Thyroid gland (tissue), 4 donors: ENCODE results near the gene ANKRD17.

Experiments used
- CTCF ChIP-seq, 6 experiments: fragments of 200-600 bp in 3 of 6; fragments of 450-650 bp in 3 of 6; sonication (generic) in 3 of 6; IDR thresholded peaks; one replicate each; pipeline ENCODE4 v1.5.1; 2016 to 2019; ENCODE audit warnings: antibody characterized with exemption in 6 of 6, mild to moderate bottlenecking in 2 of 6, inconsistent platforms in 1 of 6, moderate library complexity in 1 of 6
- POLR2A ChIP-seq, 2 donors: fragments of 450-650 bp; IDR thresholded peaks; one replicate each; pipeline ENCODE4 v1.6.1; 2017; ENCODE audit warnings: antibody characterized with exemption in 2 of 2, mild to moderate bottlenecking in 2 of 2, moderate library complexity in 1 of 2

- TF ChIP-seq CTCF (IDR thresholded peaks at IDR 0.05) (no peak), POLR2A (IDR thresholded peaks at IDR 0.05) (no peak)
Measured at GRCh38 chr4:73103799-73104503, 154.6 kb downstream of the ANKRD17 start.
